Activated CD4-positive, alpha-beta memory T cell treated with anti-CD3 and anti-CD28 coated beads for 36 hours (primary cell): ENCODE measurements around the gene CCNG2. TPM values are rescaled to one million over a fixed set of nuclear protein-coding genes. Genes with fewer than 3 reads are reported as not detected.

Experiments used
- CTCF ChIA-PET: fragments of 350-600 bp; sonication (Branson Sonifier 250); formaldehyde crosslinking; loops from one replicate; lab custom pipeline; 2021; ENCODE audit warnings: antibody characterized with exemption, inconsistent platforms; lab: Charles Lee
- POLR2A ChIA-PET: fragments of 350-600 bp; sonication (Branson Sonifier 250); formaldehyde crosslinking; loops from one replicate; lab custom pipeline; 2021; ENCODE audit warnings: antibody characterized with exemption; lab: Charles Lee
- DNase-seq: peaks from one replicate; pipeline ENCODE4 v3.0.0-alpha.2; 2020
- H3K27ac Mint-ChIP-seq: one replicate; pipeline ENCODE4 v1.8.0; 2021; ENCODE audit warnings: mixed read lengths
- H3K27me3 Mint-ChIP-seq: one replicate; pipeline ENCODE4 v1.8.0; 2021; ENCODE audit warnings: mixed read lengths
- H3K36me3 Mint-ChIP-seq: one replicate; pipeline ENCODE4 v1.8.0; 2021; ENCODE audit warnings: mixed read lengths
- H3K4me1 Mint-ChIP-seq: one replicate; pipeline ENCODE4 v1.8.0; 2021; ENCODE audit warnings: low read depth, mixed read lengths
- H3K4me3 Mint-ChIP-seq: one replicate; pipeline ENCODE4 v1.8.0; 2021; ENCODE audit warnings: mild to moderate bottlenecking, mixed read lengths
- H3K9me3 Mint-ChIP-seq: one replicate; pipeline ENCODE4 v1.8.0; 2021; ENCODE audit warnings: mixed read lengths
- intact Hi-C: fragments of 100-400 bp; cut with micrococcal nuclease; formaldehyde crosslinking; loops from one replicate; pipeline ENCODE4 v1.15.1; 2023
- total RNA-seq, 2 experiments: library from RNA; stranded (reverse); gene quantifications; one replicate each; pipeline ENCODE4 v1.2.3, GENCODE V29; 2021

CCNG2 gene
- total RNA-seq, 2 experiments from 2014 or later = 23.9 to 25.1 TPM

DNA sequence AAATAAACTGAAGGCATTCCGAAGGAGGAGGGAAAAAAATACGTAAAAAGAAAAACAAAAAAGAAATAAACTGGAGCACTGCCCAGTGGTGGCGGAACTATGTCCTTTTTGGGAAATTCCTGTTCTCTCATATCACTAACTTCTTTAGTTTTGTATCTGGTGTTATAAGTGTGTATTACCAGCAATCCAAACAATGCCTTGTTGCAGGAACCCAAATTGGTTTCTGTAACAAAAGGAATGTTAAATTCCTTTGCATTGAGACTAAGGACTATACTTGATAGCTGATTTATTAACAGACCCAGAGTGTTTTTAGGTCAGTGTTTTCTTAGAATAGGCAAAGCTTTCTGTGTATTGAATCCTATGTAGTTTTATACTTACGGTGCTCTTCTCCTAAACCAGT lies 6.6 kb downstream of the CCNG2 start:
- no peak for DNase-seq
- no peaks in the 10 kb centered on the region for H3K9me3 Mint-ChIP-seq
- H3K36me3 Mint-ChIP-seq = peaks cover 23% of the 10 kb centered on the region
- intact Hi-C loops = no loop called here
- ChIA-PET POLR2A (no interaction called here), CTCF (interaction anchor here (1.2 kb wide), 1 partner anchor 69 kb away, joined by 3 read pairs; no protein-coding TSS in a partner anchor)
- no peak overlapping the region for H3K27ac Mint-ChIP-seq
- no peak overlapping the region for H3K4me3 Mint-ChIP-seq
- no peaks in the 10 kb centered on the region for H3K27me3 Mint-ChIP-seq
- H3K4me1 Mint-ChIP-seq = peaks cover 14% of the 10 kb centered on the region

GRCh38 chr4:77167173-77167572 lies 10.2 kb downstream of the CCNG2 start:
- H3K4me1 Mint-ChIP-seq = peaks cover 5% of the 10 kb centered on the region
- POLR2A ChIA-PET = no interaction called here
- H3K9me3 Mint-ChIP-seq = no peaks in the 10 kb centered on the region
- no peak for DNase-seq
- no peak overlapping the region for H3K4me3 Mint-ChIP-seq
- peaks cover 19% of the 10 kb centered on the region for H3K36me3 Mint-ChIP-seq
- no peaks in the 10 kb centered on the region for H3K27me3 Mint-ChIP-seq
- intact Hi-C loops = no loop called here
- CTCF ChIA-PET = no interaction called here
- H3K27ac Mint-ChIP-seq = no peak overlapping the region

- CTCF ChIA-PET = no interaction called here
- peaks cover 5% of the 10 kb centered on the region for H3K4me1 Mint-ChIP-seq
- POLR2A ChIA-PET = no interaction called here
- no peaks in the 10 kb centered on the region for H3K27me3 Mint-ChIP-seq
- H3K4me3 Mint-ChIP-seq = no peak overlapping the region
- intact Hi-C loops = no loop called here
- H3K9me3 Mint-ChIP-seq = no peaks in the 10 kb centered on the region
- no peak for DNase-seq
- peaks cover 19% of the 10 kb centered on the region for H3K36me3 Mint-ChIP-seq
- H3K27ac Mint-ChIP-seq = no peak overlapping the region
Measured at GRCh38 chr4:77167866-77168265, 10.9 kb downstream of the CCNG2 start.

GRCh38 chr4:77169481-77169880 lies 12.5 kb downstream of the CCNG2 start:
- Mint-ChIP-seq H3K27ac (no peak overlapping the region), H3K27me3 (no peaks in the 10 kb centered on the region), H3K4me3 (no peak overlapping the region), H3K4me1 (peaks cover 1% of the 10 kb centered on the region), H3K36me3 (peaks cover 8% of the 10 kb centered on the region), H3K9me3 (no peaks in the 10 kb centered on the region)
- DNase-seq = no peak
- POLR2A ChIA-PET = no interaction called here
- intact Hi-C loops = no loop called here
- CTCF ChIA-PET = no interaction called here

DNA sequence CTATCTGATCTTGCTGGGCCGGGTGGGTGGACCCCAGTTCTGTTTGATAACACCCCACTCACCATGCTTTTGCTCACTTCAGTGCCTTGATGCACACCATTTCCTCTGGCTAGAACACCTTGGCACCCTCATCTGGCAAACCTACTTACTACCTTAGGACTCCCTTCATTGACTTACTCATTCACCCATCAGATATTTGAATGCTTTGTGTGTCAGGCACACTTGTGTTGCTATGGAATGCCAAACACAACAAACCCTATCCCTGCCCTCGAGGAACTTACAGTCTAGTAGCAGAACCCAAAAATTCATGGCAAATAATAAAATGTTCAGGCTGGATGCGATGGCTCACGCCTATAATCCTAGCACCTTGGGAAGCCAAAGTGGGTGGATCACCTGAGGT lies 13.9 kb downstream of the CCNG2 start:
- no peak overlapping the region for H3K27ac Mint-ChIP-seq
- intact Hi-C loops = no loop called here
- no peaks in the 10 kb centered on the region for H3K9me3 Mint-ChIP-seq
- POLR2A ChIA-PET = no interaction called here
- peaks cover 4% of the 10 kb centered on the region for H3K36me3 Mint-ChIP-seq
- DNase-seq = no peak
- H3K27me3 Mint-ChIP-seq = no peaks in the 10 kb centered on the region
- no peaks in the 10 kb centered on the region for H3K4me1 Mint-ChIP-seq
- H3K4me3 Mint-ChIP-seq = no peak overlapping the region
- CTCF ChIA-PET = no interaction called here

DNA sequence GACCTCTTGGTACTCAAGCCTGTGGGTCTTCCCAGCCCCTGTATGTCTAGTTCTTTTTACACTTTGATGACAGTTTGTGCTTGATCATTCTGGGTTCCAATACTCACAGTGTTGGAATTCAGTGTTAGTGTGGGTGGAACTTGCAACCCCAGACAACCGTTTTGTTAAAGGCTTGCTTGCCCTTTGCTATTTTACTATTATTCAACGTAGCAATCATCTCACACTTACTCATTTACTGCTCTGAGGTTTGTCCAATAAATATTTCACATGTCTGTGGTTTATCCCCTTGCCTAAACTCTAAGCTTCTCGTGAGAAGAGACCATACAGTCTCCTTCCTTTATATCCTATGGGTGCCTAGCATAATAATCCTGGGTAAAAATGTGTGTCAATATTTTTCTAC lies 15.3 kb downstream of the CCNG2 start:
- Mint-ChIP-seq H3K4me1 (no peaks in the 10 kb centered on the region), H3K36me3 (peaks cover 4% of the 10 kb centered on the region), H3K27ac (no peak overlapping the region), H3K9me3 (no peaks in the 10 kb centered on the region), H3K27me3 (no peaks in the 10 kb centered on the region), H3K4me3 (no peak overlapping the region)
- intact Hi-C loops = no loop called here
- CTCF ChIA-PET = interaction anchor here (1.2 kb wide), 1 partner anchor 31 kb away, joined by 3 read pairs; no protein-coding TSS in a partner anchor
- no peak for DNase-seq
- POLR2A ChIA-PET = no interaction called here

DNA sequence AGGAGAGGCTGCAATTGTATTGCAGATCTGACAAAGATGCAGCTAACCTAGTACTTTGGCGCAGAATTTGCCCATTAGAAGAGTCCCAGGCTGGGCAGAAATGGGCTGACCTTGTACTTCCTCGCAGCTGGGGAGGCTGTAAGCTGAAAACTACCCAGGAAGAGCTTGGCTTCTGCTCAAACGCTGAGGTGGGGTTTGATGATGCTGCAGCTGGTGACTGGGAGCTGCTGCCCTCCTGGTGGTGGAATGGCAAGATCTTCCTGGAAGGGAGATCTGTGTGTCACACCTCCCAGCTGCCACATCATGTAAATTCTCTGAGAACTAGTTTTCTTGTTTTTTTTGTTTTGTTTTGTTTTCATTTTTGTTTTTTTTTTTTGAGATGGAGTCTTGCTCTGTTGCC lies 17.4 kb downstream of the CCNG2 start:
- POLR2A ChIA-PET = no interaction called here

GRCh38 chr4:77175201-77175611 lies 18.2 kb downstream of the CCNG2 start:
- Mint-ChIP-seq H3K27ac (no peak overlapping the region), H3K4me1 (no peaks in the 10 kb centered on the region), H3K36me3 (peaks cover 2% of the 10 kb centered on the region), H3K4me3 (no peak overlapping the region), H3K27me3 (peaks cover 2% of the 10 kb centered on the region), H3K9me3 (no peaks in the 10 kb centered on the region)
- DNase-seq = no peak
- intact Hi-C loops = no loop called here
- ChIA-PET CTCF (interaction anchor here (1.1 to 1.2 kb wide), 2 partner anchors 28 to 80 kb away, joined by 4 read pairs; no protein-coding TSS in a partner anchor), POLR2A (no interaction called here)

More for the DNA sequence above, 17.4 kb downstream of the CCNG2 start:
- H3K4me3 Mint-ChIP-seq = no peak overlapping the region
- H3K27me3 Mint-ChIP-seq = peaks cover 2% of the 10 kb centered on the region
- intact Hi-C loops = no loop called here
- peaks cover 4% of the 10 kb centered on the region for H3K36me3 Mint-ChIP-seq
- no peaks in the 10 kb centered on the region for H3K9me3 Mint-ChIP-seq
- CTCF ChIA-PET = interaction anchor here (1.0 to 1.6 kb wide), 3 partner anchors 13 to 79 kb away, joined by 3 to 8 read pairs (median 4); no protein-coding TSS in a partner anchor
- no peak overlapping the region for H3K27ac Mint-ChIP-seq
- DNase-seq = no peak
- H3K4me1 Mint-ChIP-seq = no peaks in the 10 kb centered on the region

- Mint-ChIP-seq H3K27me3 (peaks cover 2% of the 10 kb centered on the region), H3K36me3 (peaks cover 1% of the 10 kb centered on the region), H3K27ac (no peak overlapping the region), H3K9me3 (no peaks in the 10 kb centered on the region), H3K4me3 (no peak overlapping the region), H3K4me1 (no peaks in the 10 kb centered on the region)
- ChIA-PET CTCF (no interaction called here), POLR2A (no interaction called here)
- intact Hi-C loops = no loop called here
- no peak for DNase-seq
Measured at GRCh38 chr4:77176640-77177039, 19.6 kb downstream of the CCNG2 start.

- intact Hi-C loops = no loop called here
- ChIA-PET CTCF (no interaction called here), POLR2A (no interaction called here)
- no peak for DNase-seq
- Mint-ChIP-seq H3K4me3 (no peak overlapping the region), H3K4me1 (no peaks in the 10 kb centered on the region), H3K36me3 (no peaks in the 10 kb centered on the region), H3K9me3 (no peaks in the 10 kb centered on the region), H3K27me3 (peaks cover 2% of the 10 kb centered on the region), H3K27ac (no peak overlapping the region)
Measured at GRCh38 chr4:77177199-77177598, 20.2 kb downstream of the CCNG2 start.

- ChIA-PET CTCF (interaction anchor here (0.6 to 2.5 kb wide), 3 partner anchors 15 to 83 kb away, joined by 3 to 10 read pairs (median 4); no protein-coding TSS in a partner anchor), POLR2A (no interaction called here)
- Mint-ChIP-seq H3K36me3 (no peaks in the 10 kb centered on the region), H3K27ac (no peak overlapping the region), H3K4me1 (no peaks in the 10 kb centered on the region), H3K9me3 (no peaks in the 10 kb centered on the region), H3K4me3 (no peak overlapping the region), H3K27me3 (peaks cover 6% of the 10 kb centered on the region)
- intact Hi-C loops = no loop called here
- DNase-seq = no peak
Measured at GRCh38 chr4:77178560-77178959, 21.6 kb downstream of the CCNG2 start.

GRCh38 chr4:77179519-77179918 lies 22.5 kb downstream of the CCNG2 start:
- no peak overlapping the region for H3K4me3 Mint-ChIP-seq
- no peaks in the 10 kb centered on the region for H3K9me3 Mint-ChIP-seq
- no peak overlapping the region for H3K27ac Mint-ChIP-seq
- DNase-seq = no peak
- POLR2A ChIA-PET = no interaction called here
- peaks cover 6% of the 10 kb centered on the region for H3K27me3 Mint-ChIP-seq
- intact Hi-C loops = no loop called here
- H3K4me1 Mint-ChIP-seq = no peaks in the 10 kb centered on the region
- H3K36me3 Mint-ChIP-seq = no peaks in the 10 kb centered on the region
- CTCF ChIA-PET = interaction anchor here (1.3 to 2.5 kb wide), 2 partner anchors 24 to 84 kb away, joined by 4 to 10 read pairs; no protein-coding TSS in a partner anchor

DNA sequence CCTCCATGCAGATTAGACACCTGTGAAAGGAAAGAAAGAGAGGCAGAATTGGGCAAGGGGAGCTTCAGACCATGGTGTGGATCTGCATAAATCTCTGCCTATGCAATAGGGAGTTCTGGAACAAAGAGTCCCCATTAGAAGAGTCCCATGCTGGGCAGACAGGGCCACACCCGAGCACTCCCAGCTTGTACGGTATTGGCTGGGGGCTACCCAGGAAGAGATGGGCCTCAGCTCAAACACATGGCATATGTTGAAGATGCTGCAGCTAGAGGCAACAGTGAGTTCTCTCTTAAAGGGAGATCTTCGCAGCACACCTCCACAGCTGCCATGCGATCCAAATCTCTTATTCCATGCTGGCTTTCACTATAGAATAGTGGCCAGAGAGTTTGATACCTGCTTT lies 24.7 kb downstream of the CCNG2 start:
- intact Hi-C loops = no loop called here
- H3K4me3 Mint-ChIP-seq = no peak overlapping the region
- ChIA-PET CTCF (no interaction called here), POLR2A (no interaction called here)
- H3K4me1 Mint-ChIP-seq = no peaks in the 10 kb centered on the region
- peaks cover 6% of the 10 kb centered on the region for H3K27me3 Mint-ChIP-seq
- H3K36me3 Mint-ChIP-seq = no peaks in the 10 kb centered on the region
- no peaks in the 10 kb centered on the region for H3K9me3 Mint-ChIP-seq
- no peak for DNase-seq
- H3K27ac Mint-ChIP-seq = no peak overlapping the region
